GM12878 (cell line): ENCODE results near the gene SPATA12. TPM values are rescaled to one million over a fixed set of nuclear protein-coding genes. Genes with fewer than 3 reads are reported as not detected.

Experiments
- ATAC-seq: fragments of 200-7000 bp; cut with Tn5 transposase; 3 replicates; pipeline ENCODE4 v1.9.1; 2020; ENCODE audit warnings: mild to moderate bottlenecking, moderate library complexity
- BruUV-seq: library from RNA; stranded (reverse); fragments of 400-500 nt; replicated peaks from 2 replicates; lab custom pipeline; 2021; lab: Mats Ljungman, UMichigan
- CTCF ChIA-PET: fragments of 300-600 bp; sonication (Branson Sonifier 250); formaldehyde crosslinking; extraction: SDS; loops from one replicate; lab custom pipeline; 2021; ENCODE audit warnings: inconsistent platforms; lab: Yijun Ruan, JAX
- POLR2A ChIA-PET: fragments of 350-600 bp; formaldehyde crosslinking; extraction: SDS; loops from one replicate; lab custom pipeline; 2021; ENCODE audit warnings: inconsistent platforms; lab: Charles Lee
- RAD21 ChIA-PET: fragments of 300-600 bp; sonication (Branson Sonifier 250); formaldehyde crosslinking; loops from one replicate; lab custom pipeline; 2023; ENCODE audit warnings: antibody characterized with exemption; ENCODE audit not compliant: unreplicated experiment; lab: Charles Lee
- SMC1A ChIA-PET: fragments of 300-600 bp; sonication (Branson Sonifier 250); formaldehyde crosslinking; loops from one replicate; lab custom pipeline; 2023; ENCODE audit not compliant: unreplicated experiment, uncharacterized antibody; lab: Charles Lee
- DNase-seq: peaks from one replicate; pipeline ENCODE4 v3.0.0-alpha.2; 2011; ENCODE audit warnings: low read depth, low spot score
- FAIRE-seq: peaks from 3 replicates; lab custom pipeline; 2011; peaks lifted over from hg19 to GRCh38; lab: Jason Lieb, UNC
- H2AFZ ChIP-seq: 2 replicates; pipeline ENCODE4 v1.6.0; 2011; ENCODE audit warnings: low read depth, low read length, control low read depth; ENCODE audit not compliant: control insufficient read depth
- H3K27ac ChIP-seq: 2 replicates; pipeline ENCODE4 v1.5.1; 2011; ENCODE audit warnings: control low read depth; ENCODE audit not compliant: control insufficient read depth, insufficient read depth
- H3K27me3 ChIP-seq, 2 experiments: replicated peaks in 1 of 2; 2 replicates each; pipeline versions ENCODE4 v1.6.0 to v1.6.1; 2011; ENCODE audit warnings: low read length in 1 of 2; ENCODE audit not compliant: control insufficient read depth in 2 of 2, insufficient read depth in 2 of 2
- H3K36me3 ChIP-seq, 2 experiments: 2 replicates each; pipeline ENCODE4 v1.5.1; 2011; ENCODE audit warnings: low read length in 1 of 2; ENCODE audit not compliant: control insufficient read depth in 2 of 2, insufficient read depth in 2 of 2
- H3K4me1 ChIP-seq: 2 replicates; pipeline ENCODE4 v1.6.1; 2011; ENCODE audit warnings: mild to moderate bottlenecking, low read length, moderate library complexity, mixed read lengths; ENCODE audit not compliant: control insufficient read depth, insufficient read depth
- H3K4me2 ChIP-seq: 2 replicates; pipeline ENCODE4 v1.6.0; 2011; ENCODE audit warnings: control low read depth; ENCODE audit not compliant: control insufficient read depth, insufficient read depth
- H3K4me3 ChIP-seq: fragments of 200-600 bp; sonication (generic); 2 replicates; pipeline ENCODE4 v1.5.1; 2016
- H3K79me2 ChIP-seq: 2 replicates; pipeline ENCODE4 v1.6.0; 2011; ENCODE audit warnings: low read length; ENCODE audit not compliant: control insufficient read depth, insufficient read depth
- H3K9ac ChIP-seq: 2 replicates; pipeline ENCODE4 v1.8.0; 2011; ENCODE audit warnings: low read length, control low read depth, mixed read lengths; ENCODE audit not compliant: control insufficient read depth, insufficient read depth
- H3K9me3 ChIP-seq: replicated peaks from 3 replicates; pipeline ENCODE4 v1.5.1; 2011; ENCODE audit warnings: mild to moderate bottlenecking, low read length; ENCODE audit not compliant: control insufficient read depth, insufficient read depth
- H4K20me1 ChIP-seq: 2 replicates; pipeline ENCODE4 v1.6.0; 2011; ENCODE audit not compliant: control insufficient read depth, insufficient read depth
- BHLHE40 ChIP-seq, 2 experiments: fragments of 450-650 bp in 1 of 2; IDR thresholded peaks; 2 replicates each; pipeline ENCODE4 v1.6.1; 2011 to 2017; ENCODE audit warnings: low read depth in 2 of 2, borderline replicate concordance in 1 of 2, improper control_type of control experiment in 1 of 2, low read length in 1 of 2, mild to moderate bottlenecking in 1 of 2
- ESRRA ChIP-seq: IDR thresholded peaks from 2 replicates; pipeline ENCODE4 v1.6.1; 2012; ENCODE audit warnings: mild to moderate bottlenecking, low read length, improper control_type of control experiment
- HDAC6 ChIP-seq: fragments of 200-600 bp; sonication (generic); IDR thresholded peaks from one replicate; pipeline ENCODE4 v1.8.0; 2017; ENCODE audit warnings: antibody characterized with exemption; ENCODE audit not compliant: unreplicated experiment
- HDGF ChIP-seq: fragments of 450-650 bp; IDR thresholded peaks from 2 replicates; pipeline ENCODE4 v1.6.1; 2016; ENCODE audit warnings: antibody characterized with exemption
- KDM1A ChIP-seq: fragments of 200-600 bp; sonication (generic); IDR thresholded peaks from 2 replicates; pipeline ENCODE4 v1.6.1; 2016; ENCODE audit warnings: borderline replicate concordance
- KLF5 ChIP-seq: fragments of 450-650 bp; IDR thresholded peaks from 2 replicates; pipeline ENCODE4 v1.6.1; 2014; ENCODE audit warnings: mild to moderate bottlenecking; ENCODE audit not compliant: partially characterized antibody
- NKRF ChIP-seq: fragments of 450-650 bp; conservative IDR thresholded peaks from 2 replicates; pipeline ENCODE4 v1.6.1; 2017; ENCODE audit warnings: mild to moderate bottlenecking, moderate library complexity
- RCOR1 ChIP-seq: conservative IDR thresholded peaks from 2 replicates; pipeline ENCODE4 v1.6.1; 2012; ENCODE audit warnings: low read depth, low read length, improper control_type of control experiment
- RELA ChIP-seq: fragments of 450-650 bp; IDR thresholded peaks from 2 replicates; pipeline ENCODE4 v1.8.0; 2014; ENCODE audit warnings: borderline replicate concordance; ENCODE audit not compliant: partially characterized antibody
- SMC3 ChIP-seq: IDR thresholded peaks from 2 replicates; pipeline ENCODE4 v1.6.1; 2011; ENCODE audit warnings: low read length, improper control_type of control experiment, borderline replicate concordance
- SP1 ChIP-seq: IDR thresholded peaks from one replicate; pipeline ENCODE4 v1.6.1; 2011; ENCODE audit warnings: low read depth, low read length
- WRNIP1 ChIP-seq: IDR thresholded peaks from 2 replicates; pipeline ENCODE4 v1.6.1; 2011; ENCODE audit warnings: low read depth, low read length, improper control_type of control experiment, borderline replicate concordance
- WGBS: methylation state at CpG from one replicate; pipeline ENCODE4 v1.1.6; 2016; ENCODE audit warnings: low lambda C conversion rate; ENCODE audit not compliant: insufficient replicate concordance, insufficient coverage; ENCODE audit errors: missing lambda C conversion rate; 5-methylcytosine and 5-hydroxymethylcytosine counted together
- in situ Hi-C: fragments of 300-500 bp; cut with MboI; formaldehyde crosslinking; loops from 9 replicates; pipeline ENCODE4 v1.14.3; 2018; ENCODE audit warnings: mixed read lengths
- intact Hi-C: fragments of 100-400 bp; cut with micrococcal nuclease; formaldehyde crosslinking; loops from one replicate; pipeline ENCODE4 v1.14.2; 2022; ENCODE audit not compliant: unreplicated experiment
- polyA plus RNA-seq, 11 experiments: library from polyadenylated mRNA; depleted of rRNA in 4 of 11; unstranded in 6 of 11; stranded (reverse) in 5 of 11; fragments of >200 nt; fragmentation: Nextera tagmentation in 4 of 11; fragmentation: Illumina TruSeq in 1 of 11; extraction: Ambion mirVana in 4 of 11; extraction: Trizol in 1 of 11; gene quantifications; 1 replicate in 1 of 11; 2 replicates in 10 of 11; pipeline versions ENCODE4 v1.2.1 to v1.2.3, GENCODE V29; 2011 to 2016; ENCODE audit warnings: inconsistent platforms in 2 of 11, missing spikeins in 2 of 11, low read depth in 1 of 11
- total RNA-seq, 4 experiments: library from RNA; depleted of rRNA in 3 of 4; stranded (reverse); fragments of >200 nt in 3 of 4; fragmentation: Illumina TruSeq in 1 of 4; extraction: Trizol in 1 of 4; gene quantifications; 2 replicates each; pipeline versions ENCODE4 v1.2.1 to v1.2.3, GENCODE V29; 2013 to 2021
- TF ChIP-seq, protein P1 (sequence below): fragments of 450-650 bp; IDR thresholded peaks from 2 replicates; pipeline ENCODE4 v1.6.1; 2017; ENCODE audit warnings: mild to moderate bottlenecking, low read depth, inconsistent platforms; ENCODE audit not compliant: poor library complexity, severe bottlenecking

SPATA12 gene
- total and polyA plus RNA-seq, 10 of the 15 experiments (the other 5 are each of a cell fraction or from before 2014, with no cell fraction given), result 0.03 to 0.69 (median 0.37) TPM

DNA sequence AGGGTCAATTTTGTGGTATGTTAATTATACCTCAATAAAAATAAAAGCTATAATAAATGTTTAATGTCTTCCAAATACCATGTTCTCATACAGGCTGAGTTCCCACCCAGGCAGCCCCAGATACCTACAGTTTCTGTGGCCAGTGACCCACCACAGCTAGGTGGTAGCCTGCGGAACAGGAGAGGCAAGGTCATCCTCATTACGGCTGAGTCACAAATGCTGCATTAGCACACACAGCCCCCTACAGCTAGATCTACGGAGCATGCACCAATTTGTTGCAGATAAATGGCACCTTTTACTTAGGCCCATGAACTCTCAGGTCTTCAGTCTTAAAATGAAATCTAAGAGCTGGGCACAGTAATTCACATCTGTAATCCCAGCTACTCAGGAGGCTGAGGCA is 5.1 kb downstream of the SPATA12 start:
- H3K4me2 ChIP-seq, result no peak overlapping the region
- no peaks in the 10 kb centered on the region for H3K79me2 ChIP-seq
- intact Hi-C loops, result loop anchor here (10.0 kb wide), 1 partner anchor 361 kb away; no protein-coding TSS in a partner anchor

More for the DNA sequence above, 5.1 kb downstream of the SPATA12 start:
- no peaks in the 10 kb centered on the region for H4K20me1 ChIP-seq
- POLR2A ChIA-PET, result interaction anchor here (0.6 to 1.4 kb wide), 3 partner anchors 19 to 169 kb away, joined by 3 to 4 read pairs (median 4); no protein-coding TSS in a partner anchor
- FAIRE-seq (no peak), ATAC-seq (no peak), DNase-seq (no peak)
- no peak overlapping the region for H3K4me3 ChIP-seq
- CTCF ChIA-PET, result interaction anchor here (1.4 to 6.4 kb wide), 3 partner anchors 61 to 77 kb away, joined by 4 to 29 read pairs (median 5); no protein-coding TSS in a partner anchor
- H2AFZ ChIP-seq, result no peak overlapping the region
- no peaks in the 10 kb centered on the region for H3K27me3 ChIP-seq
- no peak overlapping the region for H3K27ac ChIP-seq
- BruUV-seq, result no TSS peak
- in situ Hi-C loops, result no loop called here
- no peaks in the 10 kb centered on the region; the same call in 2 of the 3 replicates for H3K9me3 ChIP-seq
- SMC1A ChIA-PET, result interaction anchor here (0.5 to 1.4 kb wide), 7 partner anchors 8 to 311 kb away, joined by 3 to 4 read pairs (median 3); no protein-coding TSS in a partner anchor
- TF ChIP-seq RELA, result no peak
- no peak for TF ChIP-seq SP1
- TF ChIP-seq NKRF, result no peak
- TF ChIP-seq RCOR1, result no peak
- TF ChIP-seq KLF5, result no peak
- no peak for TF ChIP-seq ESRRA
- TF ChIP-seq HDGF, result no peak
- TF ChIP-seq WRNIP1, result no peak
- no peak for TF ChIP-seq KDM1A
- no peak for TF ChIP-seq SMC3
- TF ChIP-seq HDAC6, result no peak
- TF ChIP-seq, protein P1, sequence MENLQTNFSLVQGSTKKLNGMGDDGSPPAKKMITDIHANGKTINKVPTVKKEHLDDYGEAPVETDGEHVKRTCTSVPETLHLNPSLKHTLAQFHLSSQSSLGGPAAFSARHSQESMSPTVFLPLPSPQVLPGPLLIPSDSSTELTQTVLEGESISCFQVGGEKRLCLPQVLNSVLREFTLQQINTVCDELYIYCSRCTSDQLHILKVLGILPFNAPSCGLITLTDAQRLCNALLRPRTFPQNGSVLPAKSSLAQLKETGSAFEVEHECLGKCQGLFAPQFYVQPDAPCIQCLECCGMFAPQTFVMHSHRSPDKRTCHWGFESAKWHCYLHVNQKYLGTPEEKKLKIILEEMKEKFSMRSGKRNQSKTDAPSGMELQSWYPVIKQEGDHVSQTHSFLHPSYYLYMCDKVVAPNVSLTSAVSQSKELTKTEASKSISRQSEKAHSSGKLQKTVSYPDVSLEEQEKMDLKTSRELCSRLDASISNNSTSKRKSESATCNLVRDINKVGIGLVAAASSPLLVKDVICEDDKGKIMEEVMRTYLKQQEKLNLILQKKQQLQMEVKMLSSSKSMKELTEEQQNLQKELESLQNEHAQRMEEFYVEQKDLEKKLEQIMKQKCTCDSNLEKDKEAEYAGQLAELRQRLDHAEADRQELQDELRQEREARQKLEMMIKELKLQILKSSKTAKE, result no peak
- TF ChIP-seq BHLHE40 (IDR thresholded peaks at IDR 0.05; ENCODE audit: borderline replicate concordance in 1 of 2, low read depth in 2 of 2, low read length in 1 of 2), result no peak
- TF ChIP-seq, all 136 proteins: peak for 0
- RAD21 ChIA-PET, result interaction anchor here (1.6 kb wide), 1 partner anchor 60 kb away, joined by 5 read pairs; no protein-coding TSS in a partner anchor
- H3K9ac ChIP-seq, result no peak overlapping the region
- WGBS, result 98% methylated on average over 3 of the region's 3 CpGs
- peaks cover 4% of the 10 kb centered on the region for H3K4me1 ChIP-seq
- no peaks in the 10 kb centered on the region for H3K36me3 ChIP-seq
